H1 (cell line): Measurements from ENCODE around the gene HMGB1. TPM values are rescaled to one million over a fixed set of nuclear protein-coding genes. Genes with fewer than 3 reads are reported as not detected.

Experiments used
- CTCF ChIA-PET: fragments of 300-600 bp; sonication (Branson Sonifier 250); formaldehyde crosslinking; loops from one replicate; lab custom pipeline; 2021; ENCODE audit not compliant: partially characterized antibody; lab: Charles Lee
- POLR2A ChIA-PET: fragments of 300-600 bp; sonication (Branson Sonifier 250); formaldehyde crosslinking; loops from one replicate; lab custom pipeline; 2021; ENCODE audit warnings: inconsistent platforms; ENCODE audit not compliant: partially characterized antibody; lab: Charles Lee
- DNase-seq, 2 experiments: peaks; one replicate each; pipeline versions ENCODE4 v3.0.0 to v3.0.0-alpha.2; 2010 to 2022; ENCODE audit warnings: low spot score in 2 of 2, low read depth in 1 of 2, mixed read lengths in 1 of 2
- FAIRE-seq: peaks from 2 replicates; lab custom pipeline; 2011; peaks lifted over from hg19 to GRCh38; lab: Jason Lieb, UNC
- H2AFZ ChIP-seq: 2 replicates; pipeline ENCODE4 v1.8.1; 2012; ENCODE audit warnings: low read length, inconsistent platforms
- H2AK5ac ChIP-seq: 2 replicates; pipeline ENCODE4 v1.6.1; 2013; ENCODE audit warnings: low read depth, low read length
- H2BK120ac ChIP-seq: replicated peaks from 2 replicates; pipeline ENCODE3; 2013; ENCODE audit warnings: low read depth, low read length, inconsistent platforms
- H2BK12ac ChIP-seq: 2 replicates; pipeline ENCODE4 v1.6.1; 2013; ENCODE audit warnings: low read depth, low read length
- H2BK15ac ChIP-seq: 2 replicates; pipeline ENCODE4 v1.6.1; 2013; ENCODE audit warnings: low read length
- H2BK20ac ChIP-seq: 2 replicates; pipeline ENCODE4 v1.6.1; 2013; ENCODE audit warnings: low read length
- H2BK5ac ChIP-seq: 2 replicates; pipeline ENCODE4 v1.6.1; 2013; ENCODE audit warnings: low read depth, low read length
- H3K14ac ChIP-seq: 2 replicates; pipeline ENCODE4 v1.6.1; 2013; ENCODE audit warnings: inconsistent platforms; ENCODE audit not compliant: insufficient read length
- H3K18ac ChIP-seq: 2 replicates; pipeline ENCODE4 v1.6.1; 2013; ENCODE audit warnings: low read length; ENCODE audit errors: extremely low read depth
- H3K23ac ChIP-seq: 2 replicates; pipeline ENCODE4 v1.6.1; 2013; ENCODE audit warnings: inconsistent platforms; ENCODE audit not compliant: insufficient read length
- H3K23me2 ChIP-seq: 2 replicates; pipeline ENCODE4 v1.6.1; 2013; ENCODE audit warnings: low read depth, low read length
- H3K27ac ChIP-seq: 2 replicates; pipeline ENCODE4 v1.6.1; 2011; ENCODE audit warnings: low read depth, low read length, inconsistent platforms
- H3K27me3 ChIP-seq, 4 experiments: replicated peaks in 1 of 4; 1 replicate in 1 of 4; 2 replicates in 3 of 4; pipeline versions ENCODE4 v1.6.1 to v1.8.1; 2011 to 2013; ENCODE audit warnings: low read length in 3 of 4, mild to moderate bottlenecking in 3 of 4, inconsistent platforms in 2 of 4, mixed read lengths in 2 of 4, moderate library complexity in 1 of 4; ENCODE audit not compliant: control insufficient read depth in 3 of 4, insufficient read depth in 3 of 4; ENCODE audit errors: extremely low read depth in 1 of 4
- H3K36me3 ChIP-seq, 4 experiments: 2 replicates each; pipeline versions ENCODE4 v1.6.1 to v1.8.1; 2011 to 2013; ENCODE audit warnings: mild to moderate bottlenecking in 4 of 4, low read length in 3 of 4, moderate library complexity in 2 of 4, control low read depth in 1 of 4, inconsistent platforms in 1 of 4; ENCODE audit not compliant: insufficient read depth in 4 of 4, control insufficient read depth in 2 of 4
- H3K4ac ChIP-seq: replicated peaks from 2 replicates; pipeline ENCODE3; 2013; ENCODE audit warnings: low read length, low read depth, mixed read lengths, inconsistent platforms; ENCODE audit not compliant: insufficient read length
- H3K4me1 ChIP-seq, 4 experiments: replicated peaks in 1 of 4; 1 replicate in 1 of 4; 2 replicates in 3 of 4; pipeline versions ENCODE4 v1.6.1 to v1.8.1; 2011 to 2013; ENCODE audit warnings: low read length in 3 of 4, inconsistent platforms in 2 of 4, mixed read lengths in 1 of 4; ENCODE audit not compliant: insufficient read depth in 4 of 4, control insufficient read depth in 3 of 4
- H3K4me2 ChIP-seq, 2 experiments: 2 replicates each; pipeline versions ENCODE4 v1.6.1 to v1.8.1; 2011 to 2013; ENCODE audit warnings: low read depth in 2 of 2, low read length in 2 of 2, control low read depth in 1 of 2, inconsistent platforms in 1 of 2, mild to moderate bottlenecking in 1 of 2; ENCODE audit not compliant: insufficient read depth in 1 of 2
- H3K4me3 ChIP-seq, 4 experiments: fragments of 200-600, 300-600 bp in 1 of 4; sonication (generic), shearing (Covaris generic), sonication (Bioruptor Twin) in 1 of 4; 2 replicates each; pipeline versions ENCODE4 v1.5.1 to v1.8.1; 2011 to 2016; ENCODE audit warnings: low read length in 4 of 4, low read depth in 3 of 4, control low read depth in 2 of 4, inconsistent platforms in 2 of 4, mild to moderate bottlenecking in 2 of 4, mixed read lengths in 1 of 4, moderate library complexity in 1 of 4; ENCODE audit not compliant: insufficient read depth in 2 of 4; ENCODE audit errors: extremely low read depth in 1 of 4
- H3K56ac ChIP-seq: replicated peaks from 2 replicates; pipeline ENCODE3; 2013; ENCODE audit warnings: low read depth, mild to moderate bottlenecking, mixed read lengths, low read length, inconsistent platforms; ENCODE audit not compliant: insufficient read length
- H3K79me1 ChIP-seq: 2 replicates; pipeline ENCODE4 v1.6.1; 2013; ENCODE audit warnings: low read depth, low read length, control low read depth
- H3K79me2 ChIP-seq, 2 experiments: 2 replicates each; pipeline versions ENCODE4 v1.6.1 to v1.8.1; 2012 to 2013; ENCODE audit warnings: low read length in 2 of 2, mild to moderate bottlenecking in 2 of 2, inconsistent platforms in 1 of 2; ENCODE audit not compliant: insufficient read depth in 2 of 2, control insufficient read depth in 1 of 2
- H3K9ac ChIP-seq, 4 experiments: replicated peaks in 1 of 4; 1 replicate in 1 of 4; 2 replicates in 3 of 4; pipeline versions ENCODE4 v1.6.1 to v1.8.1; 2011 to 2013; ENCODE audit warnings: low read depth in 3 of 4, low read length in 3 of 4, control low read depth in 2 of 4, mild to moderate bottlenecking in 2 of 4, moderate library complexity in 2 of 4, inconsistent platforms in 1 of 4; ENCODE audit errors: extremely low read depth in 1 of 4
- H3K9me3 ChIP-seq, 2 experiments: 2 replicates each; pipeline versions ENCODE4 v1.6.1 to v1.8.1; 2012 to 2013; ENCODE audit warnings: mild to moderate bottlenecking in 2 of 2, moderate library complexity in 2 of 2, control low read depth in 1 of 2, inconsistent platforms in 1 of 2, low read depth in 1 of 2, low read length in 1 of 2, mixed read lengths in 1 of 2; ENCODE audit not compliant: insufficient read depth in 2 of 2
- H4K20me1 ChIP-seq, 2 experiments: replicated peaks in 1 of 2; 2 replicates each; pipeline versions ENCODE3 to v1.8.1; 2011 to 2013; ENCODE audit warnings: inconsistent platforms in 2 of 2, low read length in 2 of 2, mild to moderate bottlenecking in 1 of 2; ENCODE audit not compliant: insufficient read depth in 2 of 2, control insufficient read depth in 1 of 2
- H4K5ac ChIP-seq: 2 replicates; pipeline ENCODE4 v1.6.1; 2013; ENCODE audit warnings: low read length, low read depth, mixed read lengths, inconsistent platforms; ENCODE audit not compliant: insufficient read length
- H4K8ac ChIP-seq: 2 replicates; pipeline ENCODE4 v1.8.0; 2013; ENCODE audit warnings: mild to moderate bottlenecking, moderate library complexity, low read length, inconsistent platforms; ENCODE audit not compliant: insufficient read depth; ENCODE audit errors: extremely low read depth
- H4K91ac ChIP-seq: replicated peaks from 2 replicates; pipeline ENCODE3; 2013; ENCODE audit warnings: low read length, mixed read lengths, inconsistent platforms; ENCODE audit not compliant: insufficient read length
- BCL11A ChIP-seq, 2 experiments: IDR thresholded peaks; one replicate each; pipeline ENCODE4 v1.6.1; 2011; ENCODE audit warnings: low read depth in 2 of 2, low read length in 2 of 2, mild to moderate bottlenecking in 2 of 2
- CEBPB ChIP-seq: IDR thresholded peaks from 2 replicates; pipeline ENCODE4 v1.6.1; 2012; ENCODE audit warnings: low read depth, low read length
- EGR1 ChIP-seq: IDR thresholded peaks from 2 replicates; pipeline ENCODE4 v1.6.1; 2011; ENCODE audit warnings: low read depth, low read length, borderline replicate concordance
- POU5F1 ChIP-seq: IDR thresholded peaks from 2 replicates; pipeline ENCODE4 v1.6.1; 2011; ENCODE audit warnings: low read depth, mild to moderate bottlenecking, low read length, moderate library complexity
- RBBP5 ChIP-seq: IDR thresholded peaks from 2 replicates; pipeline ENCODE4 v1.7.1; 2012; ENCODE audit warnings: low read depth, mild to moderate bottlenecking, inconsistent platforms, low read length, moderate library complexity, borderline replicate concordance
- SP2 ChIP-seq: IDR thresholded peaks from 2 replicates; pipeline ENCODE4 v1.6.1; 2012; ENCODE audit warnings: mild to moderate bottlenecking, low read length, inconsistent platforms
- ZNF274 ChIP-seq: IDR thresholded peaks from 2 replicates; pipeline ENCODE4 v1.7.0; 2012; ENCODE audit warnings: low read length, borderline replicate concordance; ENCODE audit errors: extremely low read depth
- WGBS, 2 experiments: shearing (Covaris generic) in 1 of 2; methylation state at CpG; one replicate each; pipeline versions ENCODE4 v1.1.6 to v1.1.7; 2013 to 2015; ENCODE audit warnings: low lambda C conversion rate in 2 of 2, mixed read lengths in 2 of 2, inconsistent platforms in 1 of 2, low coverage in 1 of 2, missing lambda C conversion rate in 1 of 2; ENCODE audit not compliant: insufficient replicate concordance in 2 of 2, insufficient coverage in 1 of 2, insufficient read length in 1 of 2; ENCODE audit errors: extremely low coverage in 1 of 2, missing lambda C conversion rate in 1 of 2; 5-methylcytosine and 5-hydroxymethylcytosine counted together
- polyA plus RNA-seq, 7 experiments: library from polyadenylated mRNA; depleted of rRNA in 3 of 7; stranded (reverse) in 5 of 7; unstranded in 2 of 7; fragments of >200 nt in 5 of 7; fragments of 200-250 nt in 2 of 7; gene quantifications; 1 replicate in 5 of 7; 2 replicates in 1 of 7; 4 replicates in 1 of 7; pipeline versions ENCODE4 v1.2.1 to v1.2.3, GENCODE V29; 2011 to 2013; ENCODE audit warnings: missing spikeins in 2 of 7, mixed read lengths in 2 of 7
- total RNA-seq: library from RNA; stranded (reverse); fragmentation: NEBNext Ultra II Directional; extraction: Animal tissue kit (Norgen Biotek cat#: 25700); gene quantifications from 2 replicates; pipeline ENCODE4 v1.2.1, GENCODE V29; 2021

HMGB1 gene
- total and polyA plus RNA-seq, 2 of the 8 experiments (the other 6 are each of a cell fraction or from before 2014, with no cell fraction given): 123 to 776 TPM

- no peak overlapping the region for H3K4ac ChIP-seq
- peaks cover 0 to 10% (median 7%) of the 10 kb centered on the region in 4 experiments; a peak in 6 of 7 replicates for H3K4me1 ChIP-seq
- H4K20me1 ChIP-seq: no peaks in the 10 kb centered on the region
- H2BK20ac ChIP-seq: no peak overlapping the region
- no peaks in the 10 kb centered on the region for H3K79me2 ChIP-seq
- H3K14ac ChIP-seq: no peak overlapping the region
- no peak for TF ChIP-seq RBBP5
- no peak for TF ChIP-seq BCL11A (IDR thresholded peaks at IDR 0.05; ENCODE audit: low read depth in 2 of 2, low read length in 2 of 2)
- TF ChIP-seq EGR1: no peak
- no peak for TF ChIP-seq POU5F1
- no peak for TF ChIP-seq CEBPB
- no peak for TF ChIP-seq SP2
- TF ChIP-seq ZNF274: no peak
- whole genome bisulfite sequencing, 2 experiments: 95% methylated on average over 3 of the region's 4 CpGs; no CpG with 5 or more reads in 1 of the 2 experiments
- H4K91ac ChIP-seq: no peak overlapping the region
- H3K56ac ChIP-seq: no peak overlapping the region
- no peak overlapping the region for H3K4me3 ChIP-seq
- no peaks in the 10 kb centered on the region; a peak in 1 of 7 replicates for H3K27me3 ChIP-seq
- no peak overlapping the region for H2BK120ac ChIP-seq
- no peaks in the 10 kb centered on the region for H3K36me3 ChIP-seq
- H3K79me1 ChIP-seq: no peaks in the 10 kb centered on the region
- no peak overlapping the region for H3K27ac ChIP-seq
- FAIRE-seq: no peak
- no peak overlapping the region for H2AK5ac ChIP-seq
- H3K9me3 ChIP-seq: no peaks in the 10 kb centered on the region
- CTCF ChIA-PET: interaction anchor here (1.7 kb wide), 1 partner anchor 316 kb away, joined by 9 read pairs; no protein-coding TSS in a partner anchor
- H2BK5ac ChIP-seq: no peak overlapping the region
- H3K18ac ChIP-seq: no peak overlapping the region
- H3K23ac ChIP-seq: no peak overlapping the region
- H4K5ac ChIP-seq: no peak overlapping the region
- H2BK12ac ChIP-seq: no peak overlapping the region
- H3K23me2 ChIP-seq: peaks cover 4% of the 10 kb centered on the region; the same call in 1 of the 2 replicates
- H3K9ac ChIP-seq: no peak overlapping the region
- H2AFZ ChIP-seq: no peak overlapping the region
- H3K4me2 ChIP-seq: no peak overlapping the region
- H2BK15ac ChIP-seq: no peak overlapping the region
- no peak for DNase-seq
- no peak overlapping the region for H4K8ac ChIP-seq
- POLR2A ChIA-PET: interaction anchor here (1.1 to 2.8 kb wide), 4 partner anchors 9 to 27 kb away, joined by 3 to 12 read pairs (median 8); partner anchors contain the start of gene HMGB1
Observed at GRCh38 chr13:30448441-30448840, 17.3 kb downstream of the HMGB1 start.
